Thyroid gland (tissue), 4 donors: ENCODE data around the gene ZFAND3.

ENCODE experiments used
- POLR2A ChIP-seq, 2 donors: fragments of 450-650 bp; IDR thresholded peaks; one replicate each; pipeline ENCODE4 v1.6.1; 2017; ENCODE audit warnings: antibody characterized with exemption in 2 of 2, mild to moderate bottlenecking in 2 of 2, moderate library complexity in 1 of 2
- TF ChIP-seq, protein P1 (sequence below), 6 experiments: fragments of 200-600 bp in 3 of 6; fragments of 450-650 bp in 3 of 6; sonication (generic) in 3 of 6; IDR thresholded peaks; one replicate each; pipeline ENCODE4 v1.5.1; 2016 to 2019; ENCODE audit warnings: antibody characterized with exemption in 6 of 6, mild to moderate bottlenecking in 2 of 6, inconsistent platforms in 1 of 6, moderate library complexity in 1 of 6

- TF ChIP-seq, protein P1, sequence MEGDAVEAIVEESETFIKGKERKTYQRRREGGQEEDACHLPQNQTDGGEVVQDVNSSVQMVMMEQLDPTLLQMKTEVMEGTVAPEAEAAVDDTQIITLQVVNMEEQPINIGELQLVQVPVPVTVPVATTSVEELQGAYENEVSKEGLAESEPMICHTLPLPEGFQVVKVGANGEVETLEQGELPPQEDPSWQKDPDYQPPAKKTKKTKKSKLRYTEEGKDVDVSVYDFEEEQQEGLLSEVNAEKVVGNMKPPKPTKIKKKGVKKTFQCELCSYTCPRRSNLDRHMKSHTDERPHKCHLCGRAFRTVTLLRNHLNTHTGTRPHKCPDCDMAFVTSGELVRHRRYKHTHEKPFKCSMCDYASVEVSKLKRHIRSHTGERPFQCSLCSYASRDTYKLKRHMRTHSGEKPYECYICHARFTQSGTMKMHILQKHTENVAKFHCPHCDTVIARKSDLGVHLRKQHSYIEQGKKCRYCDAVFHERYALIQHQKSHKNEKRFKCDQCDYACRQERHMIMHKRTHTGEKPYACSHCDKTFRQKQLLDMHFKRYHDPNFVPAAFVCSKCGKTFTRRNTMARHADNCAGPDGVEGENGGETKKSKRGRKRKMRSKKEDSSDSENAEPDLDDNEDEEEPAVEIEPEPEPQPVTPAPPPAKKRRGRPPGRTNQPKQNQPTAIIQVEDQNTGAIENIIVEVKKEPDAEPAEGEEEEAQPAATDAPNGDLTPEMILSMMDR (IDR thresholded peaks at IDR 0.05), result no peak
- TF ChIP-seq POLR2A (IDR thresholded peaks at IDR 0.05), result no peak
These were observed 158.2 kb downstream of the ZFAND3 start for GRCh38 chr6:37977715-37978114.
